ENCODE measurements around the gene FBXO27.

- TF ChIP-seq CTCF (IDR thresholded peaks at IDR 0.05; ENCODE audit: low read depth, low read length) (no peak), EZH2phosphoT487 (IDR thresholded peaks at IDR 0.05; ENCODE audit: low read depth) (no peak)
Observed at GRCh38 chr19:39021063-39021462, 11.3 kb downstream of the FBXO27 start.
